ENCODE measurements around the gene TNKS2. TPM values are rescaled to one million over a fixed set of nuclear protein-coding genes. Genes with fewer than 3 reads are reported as not detected.
A peak's percentile ranks its signal among the peaks of the same experiment; 100 is the strongest.
"Not testable (repeated sequence)": the region's sequence is repeated elsewhere in the genome, so short reads cannot be mapped to it uniquely, and the experiment has no call there.

The TNKS2 gene
- total RNA-seq = 10 to 100 TPM; 40.5 to 70.0 (median 57.4) TPM

DNA sequence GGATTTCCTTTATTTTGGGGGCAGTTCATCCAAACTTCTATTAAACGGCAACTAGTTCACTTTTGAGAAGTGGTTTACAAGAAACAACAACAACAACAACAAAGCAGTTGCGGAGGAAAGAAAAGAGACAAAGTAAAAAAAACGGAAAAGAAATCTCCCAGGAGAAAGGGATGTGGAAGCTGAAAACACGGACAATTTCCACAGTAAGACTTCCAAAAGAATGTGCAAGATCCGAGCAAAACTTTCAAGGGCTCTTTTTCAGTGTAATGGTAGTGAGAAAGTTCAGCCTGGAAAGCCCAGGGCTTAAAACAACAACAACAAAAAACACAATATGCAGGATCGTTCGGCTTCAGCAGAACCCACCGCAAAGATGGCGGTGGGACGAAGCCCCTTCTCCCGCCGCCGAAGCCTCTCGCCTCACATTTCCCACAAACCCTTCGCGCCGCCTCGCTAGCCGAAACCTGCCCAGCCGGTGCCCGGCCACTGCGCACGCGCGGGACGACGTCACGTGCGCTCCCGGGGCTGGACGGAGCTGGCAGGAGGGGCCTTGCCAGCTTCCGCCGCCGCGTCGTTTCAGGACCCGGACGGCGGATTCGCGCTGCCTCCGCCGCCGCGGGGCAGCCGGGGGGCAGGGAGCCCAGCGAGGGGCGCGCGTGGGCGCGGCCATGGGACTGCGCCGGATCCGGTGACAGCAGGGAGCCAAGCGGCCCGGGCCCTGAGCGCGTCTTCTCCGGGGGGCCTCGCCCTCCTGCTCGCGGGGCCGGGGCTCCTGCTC lies at the start of gene TNKS2:
Gene TNKS2, plus strand, starts transcription at position 553 of the 775 bp plus-strand sequence. CDS start 265 bp downstream, outside the sequence.
- DNase-seq (ENCODE audit: low spot score in 2 of 2) = peak; percentile 89 to 98
- H3K4me3 ChIP-seq (ENCODE audit: low read depth, poor library complexity, severe bottlenecking) = peak within 1 kb of the TSS; percentile 94
- TF ChIP-seq, protein P1, sequence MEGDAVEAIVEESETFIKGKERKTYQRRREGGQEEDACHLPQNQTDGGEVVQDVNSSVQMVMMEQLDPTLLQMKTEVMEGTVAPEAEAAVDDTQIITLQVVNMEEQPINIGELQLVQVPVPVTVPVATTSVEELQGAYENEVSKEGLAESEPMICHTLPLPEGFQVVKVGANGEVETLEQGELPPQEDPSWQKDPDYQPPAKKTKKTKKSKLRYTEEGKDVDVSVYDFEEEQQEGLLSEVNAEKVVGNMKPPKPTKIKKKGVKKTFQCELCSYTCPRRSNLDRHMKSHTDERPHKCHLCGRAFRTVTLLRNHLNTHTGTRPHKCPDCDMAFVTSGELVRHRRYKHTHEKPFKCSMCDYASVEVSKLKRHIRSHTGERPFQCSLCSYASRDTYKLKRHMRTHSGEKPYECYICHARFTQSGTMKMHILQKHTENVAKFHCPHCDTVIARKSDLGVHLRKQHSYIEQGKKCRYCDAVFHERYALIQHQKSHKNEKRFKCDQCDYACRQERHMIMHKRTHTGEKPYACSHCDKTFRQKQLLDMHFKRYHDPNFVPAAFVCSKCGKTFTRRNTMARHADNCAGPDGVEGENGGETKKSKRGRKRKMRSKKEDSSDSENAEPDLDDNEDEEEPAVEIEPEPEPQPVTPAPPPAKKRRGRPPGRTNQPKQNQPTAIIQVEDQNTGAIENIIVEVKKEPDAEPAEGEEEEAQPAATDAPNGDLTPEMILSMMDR (IDR thresholded peaks at IDR 0.05) = no peak
- peak in 1 of 2 donors; percentile 84 for TF ChIP-seq POLR2A (IDR thresholded peaks at IDR 0.05)
- intact Hi-C loops (cut with DNase I; ENCODE audit: low total_unique reads) = no loop called here
- 0% methylated on average over 14 to 40 of the region's 64 CpGs for WGBS, 2 donors

DNA sequence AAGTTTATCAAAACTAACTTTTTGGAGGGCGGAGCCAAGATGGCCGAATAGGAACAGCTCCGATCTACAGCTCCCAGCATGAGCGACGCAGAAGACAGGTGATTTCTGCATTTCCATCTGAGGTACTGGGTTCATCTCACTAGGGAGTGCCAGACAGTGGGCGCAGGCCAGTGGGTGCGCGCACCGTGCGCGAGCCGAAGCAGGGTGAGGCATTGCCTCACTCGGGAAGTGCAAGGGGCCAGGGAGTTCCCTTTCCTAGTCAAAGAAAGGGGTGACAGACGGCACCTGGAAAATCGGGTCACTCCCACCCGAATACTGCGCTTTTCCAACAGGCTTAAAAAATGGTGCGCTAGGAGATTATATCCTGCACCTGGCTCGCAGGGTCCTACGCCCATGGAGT lies 48.6 kb upstream of the TNKS2 start:
- 94 to 95% methylated on average over 18 to 20 of the region's 20 CpGs for WGBS, 2 donors
- DNase-seq (ENCODE audit: low spot score in 2 of 2); intact Hi-C loops (cut with DNase I; ENCODE audit: low total_unique reads); H3K4me3 ChIP-seq (ENCODE audit: low read depth, poor library complexity, severe bottlenecking): not testable (repeated sequence)

DNA sequence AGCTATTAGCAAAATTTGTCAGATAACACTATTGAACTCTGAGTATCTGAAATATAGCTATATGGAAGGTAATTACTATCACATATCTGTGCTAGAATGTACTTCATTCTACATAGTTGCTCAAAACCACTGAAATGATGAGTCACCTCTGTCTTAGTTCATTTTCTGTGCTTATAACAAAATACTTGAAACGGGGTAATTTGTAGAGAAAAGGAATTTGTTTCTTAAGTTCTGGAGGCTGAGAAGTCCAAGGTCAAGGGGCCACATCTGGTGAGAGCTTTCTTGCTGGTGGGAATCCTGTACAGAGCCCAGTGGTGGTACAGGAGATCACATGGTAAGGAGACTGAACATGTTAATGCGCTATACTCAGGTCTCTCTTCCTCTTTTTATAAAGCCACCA lies 41.9 kb upstream of the TNKS2 start:
- DNase-seq (ENCODE audit: low spot score in 2 of 2) = no peak
- WGBS, 2 donors = 56 to 68% methylated on average over 2 of the region's 2 CpGs
- TF ChIP-seq POLR2A (IDR thresholded peaks at IDR 0.05) = no peak
- TF ChIP-seq, protein P1 (IDR thresholded peaks at IDR 0.05) = no peak
- intact Hi-C loops (cut with DNase I; ENCODE audit: low total_unique reads) = loop anchor here (5.0 kb wide), 1 partner anchor 156 kb away; no protein-coding TSS in a partner anchor
- no peak overlapping the region for H3K4me3 ChIP-seq (ENCODE audit: low read depth, poor library complexity, severe bottlenecking)

DNA sequence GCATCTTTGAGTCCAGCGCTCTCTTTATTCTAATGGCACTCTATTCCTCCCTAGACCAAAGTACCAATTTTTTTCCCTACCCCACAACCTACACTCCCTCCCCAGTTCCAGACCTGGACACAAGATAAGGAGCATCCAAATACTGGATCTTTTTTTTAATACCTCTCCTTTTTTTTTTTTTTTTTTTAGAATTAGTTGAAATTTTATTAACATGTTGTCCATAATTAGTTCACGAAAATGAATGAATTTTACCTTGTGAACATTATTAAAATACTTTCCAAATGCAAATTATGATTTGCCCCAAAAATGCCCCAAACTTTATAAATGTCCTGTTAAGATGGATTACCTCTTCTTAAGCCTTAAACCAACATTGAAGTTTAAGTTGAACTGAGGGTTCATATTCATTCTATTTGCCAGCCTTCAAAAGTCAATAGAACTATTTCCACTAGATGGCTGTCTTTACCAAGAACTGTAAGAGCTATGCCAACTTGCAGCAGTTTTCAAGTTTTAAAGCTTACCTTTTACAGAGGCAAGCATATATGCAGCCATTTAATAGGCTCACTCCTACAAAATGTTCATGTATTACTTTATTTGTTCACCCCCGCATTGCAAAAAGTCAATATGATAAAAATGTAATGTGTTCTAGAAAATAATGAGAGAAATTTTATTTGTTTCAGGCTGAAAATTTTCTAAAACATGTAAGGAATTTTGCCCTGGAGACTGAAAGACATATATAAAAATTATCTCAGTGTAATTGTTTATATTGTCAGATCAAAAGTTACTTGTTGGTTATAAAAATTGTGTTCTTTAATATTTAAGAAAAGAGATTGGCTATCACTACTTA lies 39.7 kb upstream of the TNKS2 start:
- no peak for DNase-seq (ENCODE audit: low spot score in 2 of 2)
- intact Hi-C loops (cut with DNase I; ENCODE audit: low total_unique reads) = loop anchor here (5.0 kb wide), 1 partner anchor 154 kb away; no protein-coding TSS in a partner anchor
- TF ChIP-seq, protein P1 (IDR thresholded peaks at IDR 0.05) = no peak
- no peak for TF ChIP-seq POLR2A (IDR thresholded peaks at IDR 0.05)
- WGBS, 2 donors = 55 to 60% methylated on average over 3 of the region's 3 CpGs
- no peak overlapping the region for H3K4me3 ChIP-seq (ENCODE audit: low read depth, poor library complexity, severe bottlenecking)

DNA sequence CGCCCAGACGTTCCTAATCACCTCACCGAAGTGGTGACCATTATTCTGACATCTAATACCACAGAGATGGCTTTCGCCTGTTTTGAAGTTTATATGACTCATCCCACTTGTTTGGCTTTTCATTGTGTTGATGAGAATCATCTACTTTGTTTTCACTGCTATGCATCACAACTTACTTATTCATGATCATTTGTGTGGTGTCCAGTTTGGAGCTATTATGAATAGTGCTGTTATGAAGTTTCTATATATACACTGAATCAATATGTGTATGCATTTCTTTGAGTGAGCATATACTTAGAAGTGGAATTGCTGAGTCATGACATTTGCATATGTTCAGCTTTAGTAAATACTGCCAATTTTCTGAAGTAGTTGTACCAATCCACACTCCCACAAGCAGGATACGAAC lies 38.6 kb upstream of the TNKS2 start:
- no peak for DNase-seq (ENCODE audit: low spot score in 2 of 2)
- no peak overlapping the region for H3K4me3 ChIP-seq (ENCODE audit: low read depth, poor library complexity, severe bottlenecking)
- TF ChIP-seq, protein P1 (IDR thresholded peaks at IDR 0.05) = no peak
- TF ChIP-seq POLR2A (IDR thresholded peaks at IDR 0.05) = no peak
- WGBS, 2 donors = 84% methylated on average over 5 of the region's 5 CpGs
- intact Hi-C loops (cut with DNase I; ENCODE audit: low total_unique reads) = loop anchor here (5.0 kb wide), 1 partner anchor 153 kb away; no protein-coding TSS in a partner anchor

DNA sequence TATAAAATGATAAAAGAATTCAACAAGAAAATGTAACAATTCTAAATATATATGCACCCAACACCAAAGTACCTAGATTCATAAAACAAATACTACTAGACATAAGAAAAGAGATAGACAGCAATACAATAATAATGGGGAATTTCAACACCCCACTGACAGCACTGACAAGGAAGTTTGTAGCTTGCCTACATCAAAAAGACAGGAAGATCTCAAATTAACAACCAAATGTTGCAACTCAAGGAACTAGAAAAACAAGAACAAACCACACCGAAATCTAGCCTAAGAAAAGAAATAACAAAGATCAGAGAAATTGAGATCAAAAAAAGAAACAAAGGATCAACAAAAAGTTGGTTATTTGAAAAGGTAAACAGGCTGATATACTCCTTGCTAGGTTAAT lies 36.5 kb upstream of the TNKS2 start:
- no peak for DNase-seq (ENCODE audit: low spot score in 2 of 2)
- intact Hi-C loops (cut with DNase I; ENCODE audit: low total_unique reads) = loop anchor here (5.0 kb wide), 1 partner anchor 781 kb away; no protein-coding TSS in a partner anchor
- no peak overlapping the region for H3K4me3 ChIP-seq (ENCODE audit: low read depth, poor library complexity, severe bottlenecking)
- 40 to 68% methylated on average over 1 of the region's 1 CpG for whole genome bisulfite sequencing, 2 donors
- TF ChIP-seq, protein P1 (IDR thresholded peaks at IDR 0.05) = no peak
- no peak for TF ChIP-seq POLR2A (IDR thresholded peaks at IDR 0.05)
